HUES6 (cell line): ENCODE measurements around the gene TRAPPC10.
A peak's percentile ranks its signal among the peaks of the same experiment; 100 is the strongest.

Experiments
- H3K27ac ChIP-seq: 2 replicates; pipeline ENCODE4 v1.7.0; 2013; ENCODE audit warnings: low read depth, mild to moderate bottlenecking, low read length, inconsistent platforms
- H3K27me3 ChIP-seq: 2 replicates; pipeline ENCODE4 v1.6.1; 2013; ENCODE audit warnings: low read length; ENCODE audit not compliant: control insufficient read depth, insufficient read depth
- H3K36me3 ChIP-seq: 2 replicates; pipeline ENCODE4 v1.6.1; 2013; ENCODE audit warnings: low read length; ENCODE audit not compliant: control insufficient read depth, insufficient read depth
- H3K4me1 ChIP-seq: 2 replicates; pipeline ENCODE4 v1.6.1; 2013; ENCODE audit warnings: low read length; ENCODE audit not compliant: control insufficient read depth, insufficient read depth
- H3K4me3 ChIP-seq: 2 replicates; pipeline ENCODE4 v1.5.1; 2013; ENCODE audit warnings: low read depth, low read length
- H3K9ac ChIP-seq: one replicate; pipeline ENCODE4 v1.6.1; 2013; ENCODE audit warnings: mild to moderate bottlenecking, low read length
- H3K9me3 ChIP-seq: 2 replicates; pipeline ENCODE4 v1.6.1; 2013; ENCODE audit warnings: low read depth, low read length; ENCODE audit not compliant: control insufficient read depth, insufficient read depth

The TRAPPC10 gene

GRCh38 chr21:43983390-43983789 lies 28.7 kb upstream of the TRAPPC10 start:
- H3K4me3 ChIP-seq: no peak overlapping the region
- H3K4me1 ChIP-seq: peaks cover 22% of the 10 kb centered on the region
- no peaks in the 10 kb centered on the region; the same call in 1 of the 2 replicates for H3K27me3 ChIP-seq
- H3K9ac ChIP-seq: no peak overlapping the region
- H3K36me3 ChIP-seq: no peaks in the 10 kb centered on the region
- no peak overlapping the region for H3K27ac ChIP-seq
- H3K9me3 ChIP-seq: no peaks in the 10 kb centered on the region

GRCh38 chr21:43983860-43984420 lies 28.2 kb upstream of the TRAPPC10 start:
- H3K4me3 ChIP-seq: no peak overlapping the region
- H3K36me3 ChIP-seq: no peaks in the 10 kb centered on the region
- H3K27me3 ChIP-seq: no peaks in the 10 kb centered on the region; the same call in 1 of the 2 replicates
- no peaks in the 10 kb centered on the region for H3K9me3 ChIP-seq
- H3K4me1 ChIP-seq: peaks cover 22% of the 10 kb centered on the region
- H3K9ac ChIP-seq: no peak overlapping the region
- H3K27ac ChIP-seq: no peak overlapping the region

DNA sequence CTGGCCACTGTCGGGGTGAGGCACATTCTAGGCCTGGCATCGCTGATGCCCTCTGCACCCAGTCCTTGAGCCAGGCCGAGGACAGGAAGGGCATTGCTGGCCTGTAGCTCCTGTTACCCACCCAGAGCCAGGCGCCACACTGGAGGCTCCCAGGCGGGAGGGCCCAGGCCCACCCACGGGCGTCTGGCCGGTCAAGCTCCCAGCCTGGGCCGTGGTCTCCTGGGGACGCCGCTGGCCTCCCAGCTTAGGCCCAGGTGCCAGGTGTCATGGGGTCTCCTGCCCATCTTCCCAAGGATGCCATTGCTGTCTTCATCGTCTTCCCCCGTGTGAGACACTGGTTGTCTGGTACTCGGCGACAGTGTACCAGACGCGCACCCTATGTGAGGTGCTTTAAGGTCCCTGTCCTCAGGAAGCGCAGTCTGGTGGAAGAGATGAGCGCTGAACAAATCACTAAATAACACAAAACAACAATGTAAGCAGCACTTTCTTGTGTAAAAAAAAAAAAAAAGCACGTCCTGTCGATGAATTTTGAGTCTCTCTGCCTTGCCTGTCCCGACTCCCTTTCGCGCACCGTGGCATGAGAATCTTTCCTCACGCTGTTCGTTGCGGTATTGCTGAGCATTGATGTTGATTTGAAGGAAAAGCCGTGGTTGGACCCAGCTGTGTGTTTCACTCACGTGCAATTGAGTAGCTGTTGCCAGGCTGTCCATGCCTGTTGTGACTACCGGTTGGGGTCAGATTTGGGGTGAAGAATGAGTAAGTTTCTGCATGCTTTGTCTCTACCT lies 27.0 kb upstream of the TRAPPC10 start:
- no peaks in the 10 kb centered on the region for H3K36me3 ChIP-seq
- peak overlapping the region; percentile 40 for H3K9ac ChIP-seq
- H3K4me1 ChIP-seq: peaks cover 22% of the 10 kb centered on the region
- H3K4me3 ChIP-seq: peak overlapping the region; percentile 51; the same call in 1 of the 2 replicates
- H3K27me3 ChIP-seq: no peaks in the 10 kb centered on the region; the same call in 1 of the 2 replicates
- no peak overlapping the region for H3K27ac ChIP-seq
- no peaks in the 10 kb centered on the region for H3K9me3 ChIP-seq

- H3K9ac ChIP-seq: no peak overlapping the region
- H3K9me3 ChIP-seq: no peaks in the 10 kb centered on the region
- H3K36me3 ChIP-seq: no peaks in the 10 kb centered on the region
- no peak overlapping the region for H3K27ac ChIP-seq
- peak overlapping the region; percentile 51 for H3K4me3 ChIP-seq
- H3K4me1 ChIP-seq: peaks cover 22% of the 10 kb centered on the region
- no peaks in the 10 kb centered on the region; the same call in 1 of the 2 replicates for H3K27me3 ChIP-seq
Measured at GRCh38 chr21:43985690-43986251, 26.3 kb upstream of the TRAPPC10 start.

DNA sequence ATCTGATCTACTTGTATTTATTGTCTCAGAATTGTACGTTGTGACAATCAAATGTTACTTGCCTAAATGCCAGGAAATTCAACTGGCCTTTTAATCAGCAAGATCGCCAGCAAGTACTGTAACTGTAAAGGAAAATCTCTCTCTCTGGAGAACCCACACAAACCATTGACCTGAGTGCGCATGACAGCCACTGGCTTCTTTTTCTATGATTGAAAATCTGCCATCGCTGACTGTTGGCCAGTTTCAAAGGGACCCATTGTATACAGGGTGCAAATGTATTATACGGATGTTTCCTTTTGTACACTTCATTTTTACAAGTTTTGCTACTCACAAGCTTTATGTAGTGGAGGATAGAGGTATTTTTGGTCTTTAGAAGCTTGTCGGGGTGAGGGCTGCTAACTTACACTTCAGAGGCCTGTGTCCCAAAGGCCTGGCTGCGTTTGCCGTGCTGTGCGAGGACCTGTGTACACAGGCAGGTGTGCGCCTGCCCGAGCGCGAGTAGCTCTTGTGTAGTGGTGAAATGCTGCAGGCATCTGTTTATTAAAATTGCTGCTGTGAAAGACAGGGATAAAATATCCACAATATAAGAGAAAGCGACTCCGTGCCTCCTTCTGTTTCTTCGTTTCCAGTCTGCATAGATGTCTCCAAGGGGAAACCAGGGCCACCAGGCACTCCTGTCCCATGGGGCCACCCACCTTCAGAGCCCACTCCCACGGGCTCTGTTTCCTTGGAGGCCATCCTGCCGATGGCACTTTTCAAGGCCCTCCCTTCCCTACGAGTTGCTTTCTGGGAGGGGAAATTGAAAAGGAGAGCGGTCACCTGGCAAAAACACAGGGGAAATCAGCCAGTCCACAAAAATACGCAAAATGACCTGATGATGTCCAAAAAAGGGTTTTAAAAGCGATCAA lies 25.3 kb upstream of the TRAPPC10 start:
- H3K9ac ChIP-seq: no peak overlapping the region
- H3K9me3 ChIP-seq: no peaks in the 10 kb centered on the region
- H3K27ac ChIP-seq: no peak overlapping the region
- no peaks in the 10 kb centered on the region for H3K36me3 ChIP-seq
- H3K4me1 ChIP-seq: peaks cover 18% of the 10 kb centered on the region
- H3K4me3 ChIP-seq: no peak overlapping the region
- H3K27me3 ChIP-seq: no peaks in the 10 kb centered on the region; the same call in 1 of the 2 replicates

GRCh38 chr21:43987509-43987908 lies 24.6 kb upstream of the TRAPPC10 start:
- no peaks in the 10 kb centered on the region; the same call in 1 of the 2 replicates for H3K27me3 ChIP-seq
- no peak overlapping the region for H3K4me3 ChIP-seq
- H3K27ac ChIP-seq: no peak overlapping the region
- no peak overlapping the region for H3K9ac ChIP-seq
- peaks cover 13% of the 10 kb centered on the region for H3K4me1 ChIP-seq
- no peaks in the 10 kb centered on the region for H3K9me3 ChIP-seq
- no peaks in the 10 kb centered on the region for H3K36me3 ChIP-seq

DNA sequence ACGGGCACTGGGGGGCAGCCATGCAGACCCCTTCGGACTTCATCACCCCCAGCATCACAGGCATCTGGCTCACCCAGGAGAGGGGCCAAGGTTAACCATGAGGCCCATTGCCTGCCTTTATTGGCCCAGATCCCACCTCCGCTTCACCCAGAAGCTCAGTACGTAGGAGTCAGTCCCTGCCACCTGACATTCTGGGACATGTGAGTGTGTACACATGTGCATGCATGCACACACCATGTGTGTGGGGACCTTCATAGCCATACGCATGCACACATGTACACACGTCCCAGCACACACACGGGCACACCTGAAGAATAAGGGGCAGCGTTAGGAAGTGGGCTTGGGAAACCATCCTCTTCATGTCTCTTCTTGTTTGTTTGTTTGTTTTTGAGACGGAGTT lies 24.1 kb upstream of the TRAPPC10 start:
- Histone ChIP-seq H3K27ac (no peak overlapping the region), H3K9ac (no peak overlapping the region), H3K36me3 (no peaks in the 10 kb centered on the region), H3K4me1 (peaks cover 13% of the 10 kb centered on the region), H3K4me3 (no peak overlapping the region), H3K9me3 (no peaks in the 10 kb centered on the region), H3K27me3 (no peaks in the 10 kb centered on the region; the same call in 1 of the 2 replicates)

- Histone ChIP-seq H3K4me1 (peaks cover 13% of the 10 kb centered on the region), H3K9me3 (no peaks in the 10 kb centered on the region), H3K4me3 (no peak overlapping the region), H3K27me3 (no peaks in the 10 kb centered on the region; the same call in 1 of the 2 replicates), H3K36me3 (no peaks in the 10 kb centered on the region), H3K27ac (no peak overlapping the region), H3K9ac (no peak overlapping the region)
Measured at GRCh38 chr21:43988506-43989230, 23.4 kb upstream of the TRAPPC10 start.

GRCh38 chr21:43989401-43989800 lies 22.7 kb upstream of the TRAPPC10 start:
- no peaks in the 10 kb centered on the region for H3K36me3 ChIP-seq
- no peaks in the 10 kb centered on the region; the same call in 1 of the 2 replicates for H3K27me3 ChIP-seq
- H3K9me3 ChIP-seq: no peaks in the 10 kb centered on the region
- H3K4me1 ChIP-seq: peaks cover 13% of the 10 kb centered on the region
- H3K27ac ChIP-seq: no peak overlapping the region
- H3K4me3 ChIP-seq: no peak overlapping the region
- no peak overlapping the region for H3K9ac ChIP-seq

- no peak overlapping the region for H3K9ac ChIP-seq
Measured at GRCh38 chr21:43991447-43991991, 20.6 kb upstream of the TRAPPC10 start.

More at GRCh38 chr21:43991447-43991991, 20.6 kb upstream of the TRAPPC10 start:
- no peaks in the 10 kb centered on the region; the same call in 1 of the 2 replicates for H3K27me3 ChIP-seq
- H3K4me1 ChIP-seq: no peaks in the 10 kb centered on the region
- H3K27ac ChIP-seq: no peak overlapping the region
- H3K4me3 ChIP-seq: no peak overlapping the region
- no peaks in the 10 kb centered on the region for H3K36me3 ChIP-seq
- H3K9me3 ChIP-seq: no peaks in the 10 kb centered on the region
